Suprapubic skin (tissue), 4 donors: Measurements from ENCODE around the gene PRSS12. TPM values are rescaled to one million over a fixed set of nuclear protein-coding genes. Genes with fewer than 3 reads are reported as not detected.

ENCODE experiments used
- DNase-seq, 2 donors: peaks; one replicate each; pipeline ENCODE4 v3.0.0-alpha.2; 2019; ENCODE audit warnings: low spot score in 2 of 2
- H3K27ac ChIP-seq: fragments of 200-600 bp; sonication (generic); one replicate; pipeline ENCODE4 v1.5.1; 2019
- H3K27me3 ChIP-seq: fragments of 200-600 bp; sonication (generic); one replicate; pipeline ENCODE4 v1.5.1; 2019
- H3K36me3 ChIP-seq: fragments of 200-600 bp; sonication (generic); one replicate; pipeline ENCODE4 v1.5.1; 2019
- H3K4me1 ChIP-seq: fragments of 200-600 bp; sonication (generic); one replicate; pipeline ENCODE4 v1.5.1; 2019
- H3K4me3 ChIP-seq: fragments of 200-600 bp; sonication (generic); one replicate; pipeline ENCODE4 v1.5.1; 2019; ENCODE audit warnings: mild to moderate bottlenecking
- H3K9me3 ChIP-seq: fragments of 200-600 bp; sonication (generic); one replicate; pipeline ENCODE4 v1.5.1; 2019
- EP300 ChIP-seq: sonication (generic); formaldehyde crosslinking; IDR thresholded peaks from one replicate; pipeline ENCODE4 v1.6.1; 2017; ENCODE audit warnings: antibody characterized with exemption
- POLR2A ChIP-seq, 2 donors: fragments of 450-650 bp; IDR thresholded peaks; one replicate each; pipeline ENCODE4 v1.6.1; 2017; ENCODE audit warnings: antibody characterized with exemption in 2 of 2, mild to moderate bottlenecking in 2 of 2, moderate library complexity in 2 of 2
- POLR2AphosphoS5 ChIP-seq, 3 donors: sonication (generic); formaldehyde crosslinking; IDR thresholded peaks; one replicate each; pipeline ENCODE4 v1.6.1; 2017; ENCODE audit warnings: antibody characterized with exemption in 3 of 3
- WGBS: methylation state at CpG from one replicate; pipeline ENCODE4 v1.1.5; 2018; 5-methylcytosine and 5-hydroxymethylcytosine counted together
- total RNA-seq, 4 donors: library from RNA; depleted of rRNA; stranded (reverse); fragments of >200 nt; gene quantifications; one replicate each; pipeline ENCODE4 v1.1.0, GENCODE V29; 2016
- TF ChIP-seq, protein P1 (sequence below), 2 donors: fragments of 200-600 bp in 1 of 2; fragments of 450-650 bp in 1 of 2; sonication (generic) in 1 of 2; IDR thresholded peaks; one replicate each; pipeline ENCODE4 v1.5.1; 2016 to 2019; ENCODE audit warnings: antibody characterized with exemption in 2 of 2, mild to moderate bottlenecking in 1 of 2, moderate library complexity in 1 of 2

The PRSS12 gene
- total RNA-seq, 4 donors from 2014 or later, result 7.5 to 14.0 (median 8.7) TPM

- no peaks in the 10 kb centered on the region for H3K4me1 ChIP-seq
- no peak for DNase-seq
- H3K27me3 ChIP-seq, result no peaks in the 10 kb centered on the region
- no peak for TF ChIP-seq POLR2AphosphoS5 (IDR thresholded peaks at IDR 0.05)
- WGBS, result 71% methylated on average over 2 of the region's 2 CpGs
- no peak overlapping the region for H3K4me3 ChIP-seq
- no peaks in the 10 kb centered on the region for H3K36me3 ChIP-seq
- no peak overlapping the region for H3K27ac ChIP-seq
- H3K9me3 ChIP-seq, result no peaks in the 10 kb centered on the region
Observed at GRCh38 chr4:118367872-118368271, 15.1 kb upstream of the PRSS12 start.

DNA sequence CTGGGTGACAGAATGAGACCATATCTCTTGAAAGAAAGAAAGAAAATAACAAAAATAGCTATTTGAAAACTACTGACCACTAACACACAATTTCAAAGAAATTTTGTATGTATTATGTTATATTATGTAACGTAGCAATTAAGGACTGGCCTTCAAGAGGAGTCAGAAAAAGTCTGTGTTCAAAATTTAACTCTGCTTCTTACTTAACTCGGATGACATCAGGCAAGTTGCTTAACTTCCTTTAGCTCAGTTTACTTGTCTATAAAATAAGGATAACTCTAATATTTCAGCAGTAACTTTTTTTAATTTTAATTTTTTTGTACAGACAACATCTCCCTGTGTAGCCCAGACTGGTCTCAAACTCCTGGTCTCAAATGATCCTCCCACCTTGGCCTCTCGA, 14.6 kb upstream of the PRSS12 start:
- DNase-seq, result no peak
- Histone ChIP-seq H3K4me1 (no peaks in the 10 kb centered on the region), H3K27ac (no peak overlapping the region), H3K4me3 (no peak overlapping the region), H3K9me3 (no peaks in the 10 kb centered on the region), H3K27me3 (no peaks in the 10 kb centered on the region), H3K36me3 (no peaks in the 10 kb centered on the region)
- TF ChIP-seq POLR2A (IDR thresholded peaks at IDR 0.05), result no peak
- TF ChIP-seq, protein P1, sequence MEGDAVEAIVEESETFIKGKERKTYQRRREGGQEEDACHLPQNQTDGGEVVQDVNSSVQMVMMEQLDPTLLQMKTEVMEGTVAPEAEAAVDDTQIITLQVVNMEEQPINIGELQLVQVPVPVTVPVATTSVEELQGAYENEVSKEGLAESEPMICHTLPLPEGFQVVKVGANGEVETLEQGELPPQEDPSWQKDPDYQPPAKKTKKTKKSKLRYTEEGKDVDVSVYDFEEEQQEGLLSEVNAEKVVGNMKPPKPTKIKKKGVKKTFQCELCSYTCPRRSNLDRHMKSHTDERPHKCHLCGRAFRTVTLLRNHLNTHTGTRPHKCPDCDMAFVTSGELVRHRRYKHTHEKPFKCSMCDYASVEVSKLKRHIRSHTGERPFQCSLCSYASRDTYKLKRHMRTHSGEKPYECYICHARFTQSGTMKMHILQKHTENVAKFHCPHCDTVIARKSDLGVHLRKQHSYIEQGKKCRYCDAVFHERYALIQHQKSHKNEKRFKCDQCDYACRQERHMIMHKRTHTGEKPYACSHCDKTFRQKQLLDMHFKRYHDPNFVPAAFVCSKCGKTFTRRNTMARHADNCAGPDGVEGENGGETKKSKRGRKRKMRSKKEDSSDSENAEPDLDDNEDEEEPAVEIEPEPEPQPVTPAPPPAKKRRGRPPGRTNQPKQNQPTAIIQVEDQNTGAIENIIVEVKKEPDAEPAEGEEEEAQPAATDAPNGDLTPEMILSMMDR (IDR thresholded peaks at IDR 0.05), result no peak
- no peak for TF ChIP-seq EP300
- no peak for TF ChIP-seq POLR2AphosphoS5 (IDR thresholded peaks at IDR 0.05)
- 96% methylated on average over 3 of the region's 3 CpGs for WGBS

- Histone ChIP-seq H3K9me3 (no peaks in the 10 kb centered on the region), H3K36me3 (no peaks in the 10 kb centered on the region), H3K27me3 (no peaks in the 10 kb centered on the region), H3K27ac (no peak overlapping the region), H3K4me1 (no peaks in the 10 kb centered on the region), H3K4me3 (no peak overlapping the region)
- no peak for TF ChIP-seq EP300
- TF ChIP-seq, protein P1 (IDR thresholded peaks at IDR 0.05), result no peak
- no peak for TF ChIP-seq POLR2AphosphoS5 (IDR thresholded peaks at IDR 0.05)
- TF ChIP-seq POLR2A (IDR thresholded peaks at IDR 0.05), result no peak
- WGBS, result 43% methylated on average over 3 of the region's 3 CpGs
- no peak for DNase-seq
Observed at GRCh38 chr4:118363166-118363565, 10.4 kb upstream of the PRSS12 start.

- Histone ChIP-seq H3K4me1 (no peaks in the 10 kb centered on the region), H3K27ac (no peak overlapping the region), H3K9me3 (no peaks in the 10 kb centered on the region), H3K27me3 (no peaks in the 10 kb centered on the region), H3K36me3 (no peaks in the 10 kb centered on the region), H3K4me3 (no peak overlapping the region)
- TF ChIP-seq POLR2AphosphoS5 (IDR thresholded peaks at IDR 0.05) (no peak), POLR2A (IDR thresholded peaks at IDR 0.05) (no peak), EP300 (no peak)
- TF ChIP-seq, protein P1 (IDR thresholded peaks at IDR 0.05), result no peak
- DNase-seq, result no peak
Observed at GRCh38 chr4:118361192-118361591, 8.4 kb upstream of the PRSS12 start.

DNA sequence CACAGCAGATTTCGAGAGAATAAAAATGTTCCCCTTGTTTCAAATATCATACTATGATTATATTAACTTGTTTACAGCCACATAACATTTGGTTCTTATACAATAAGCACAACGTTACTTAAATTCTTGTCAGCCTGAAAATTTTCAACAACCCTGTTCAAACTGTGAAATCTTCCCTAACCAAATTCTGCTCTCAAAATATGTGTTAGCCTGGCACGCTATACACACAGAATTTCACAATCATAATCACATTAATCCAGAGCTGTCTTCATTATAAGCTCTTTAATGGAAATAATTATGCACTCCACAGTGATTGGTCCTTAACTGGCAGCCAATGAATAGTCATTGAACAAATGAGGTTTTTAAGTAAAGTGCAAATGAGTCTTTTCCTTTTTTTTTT, 7.3 kb upstream of the PRSS12 start:
- no peaks in the 10 kb centered on the region for H3K36me3 ChIP-seq
- H3K9me3 ChIP-seq, result no peaks in the 10 kb centered on the region
- no peak for TF ChIP-seq POLR2A (IDR thresholded peaks at IDR 0.05)
- TF ChIP-seq, protein P1 (IDR thresholded peaks at IDR 0.05), result no peak
- TF ChIP-seq EP300, result no peak
- TF ChIP-seq POLR2AphosphoS5 (IDR thresholded peaks at IDR 0.05), result no peak
- H3K4me3 ChIP-seq, result no peak overlapping the region
- WGBS, result 70% methylated on average over 3 of the region's 3 CpGs
- no peaks in the 10 kb centered on the region for H3K4me1 ChIP-seq
- H3K27me3 ChIP-seq, result no peaks in the 10 kb centered on the region
- no peak for DNase-seq
- H3K27ac ChIP-seq, result no peak overlapping the region

DNA sequence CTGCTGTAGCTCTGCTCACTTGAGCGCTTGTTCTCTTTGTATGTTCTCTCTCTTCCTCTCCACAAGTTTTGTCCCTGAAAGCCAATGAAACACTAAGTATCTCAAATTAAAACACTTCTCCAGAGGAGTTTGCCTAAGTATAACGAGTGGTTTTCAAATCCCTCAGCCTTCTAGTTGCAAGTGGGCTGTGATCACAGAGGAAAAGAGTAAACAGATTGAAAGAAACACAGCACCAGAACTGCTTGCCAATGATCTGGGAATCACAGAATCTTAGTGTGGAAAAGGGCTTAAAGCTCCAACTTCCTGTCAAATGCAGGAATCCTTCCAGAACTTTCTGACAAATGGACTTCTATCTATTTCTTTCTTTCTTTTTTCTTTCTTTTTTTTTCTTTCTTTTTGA, 4.8 kb upstream of the PRSS12 start:
- Histone ChIP-seq H3K9me3 (no peaks in the 10 kb centered on the region), H3K4me3 (no peak overlapping the region), H3K27ac (no peak overlapping the region), H3K36me3 (no peaks in the 10 kb centered on the region), H3K27me3 (peaks cover 9% of the 10 kb centered on the region), H3K4me1 (peaks cover 10% of the 10 kb centered on the region)
- DNase-seq, result no peak
- 62% methylated on average over 2 of the region's 2 CpGs for WGBS
- TF ChIP-seq EP300 (no peak), POLR2A (IDR thresholded peaks at IDR 0.05) (no peak), POLR2AphosphoS5 (IDR thresholded peaks at IDR 0.05) (no peak)
- TF ChIP-seq, protein P1 (IDR thresholded peaks at IDR 0.05), result no peak
